Raji (cell line): Measurements from ENCODE around the gene ZNF530.

Experiments
- POLR2A ChIP-seq: IDR thresholded peaks from 2 replicates; pipeline ENCODE4 v1.6.1; 2011; ENCODE audit warnings: low read depth, low read length, control low read depth; ENCODE audit not compliant: insufficient read depth

The ZNF530 gene

GRCh38 chr19:57587529-57587928, 12.2 kb upstream of the ZNF530 start:
- no peak for TF ChIP-seq POLR2A

- TF ChIP-seq POLR2A = no peak
Measured at GRCh38 chr19:57599377-57599760, 316 bp upstream of the ZNF530 start.

GRCh38 chr19:57606931-57607330, 7.2 kb downstream of the ZNF530 start:
- TF ChIP-seq POLR2A = no peak

- no peak for TF ChIP-seq POLR2A
Measured at GRCh38 chr19:57611113-57611512, 11.4 kb downstream of the ZNF530 start.

GRCh38 chr19:57613941-57614743, 14.5 kb downstream of the ZNF530 start, which contains the start of gene ZNF134:
Gene ZNF134 (plus strand): TSS chr19:57614242. CDS start chr19:57619469, 5,227 bp downstream.
- TF ChIP-seq POLR2A = no peak

GRCh38 chr19:57615346-57615745, 15.7 kb downstream of the ZNF530 start:
- TF ChIP-seq POLR2A = no peak

GRCh38 chr19:57620673-57621348, 21.1 kb downstream of the ZNF530 start:
- TF ChIP-seq POLR2A = no peak

- TF ChIP-seq POLR2A = no peak
Measured at GRCh38 chr19:57623091-57623490, 23.4 kb downstream of the ZNF530 start.

- TF ChIP-seq POLR2A = no peak
Measured at GRCh38 chr19:57632987-57633831, 33.5 kb downstream of the ZNF530 start, which contains the start of gene ZNF211. Gene ZNF211 (plus strand): TSS chr19:57633168. CDS start chr19:57633347, 179 bp downstream.

- no peak for TF ChIP-seq POLR2A
Measured at GRCh38 chr19:57633832-57634131, 34.1 kb downstream of the ZNF530 start.

GRCh38 chr19:57637379-57637778, 37.7 kb downstream of the ZNF530 start:
- no peak for TF ChIP-seq POLR2A

- no peak for TF ChIP-seq POLR2A
Measured at GRCh38 chr19:57641715-57642234, 42.1 kb downstream of the ZNF530 start.

GRCh38 chr19:57642396-57643046, 42.8 kb downstream of the ZNF530 start:
- TF ChIP-seq POLR2A = no peak

- no peak for TF ChIP-seq POLR2A
Measured at GRCh38 chr19:57643734-57644133, 44.0 kb downstream of the ZNF530 start.
